ENCODE measurements around the gene SLC12A7.
"Not testable (repeated sequence)": the region's sequence is repeated elsewhere in the genome, so short reads cannot be mapped to it uniquely, and the experiment has no call there.

SLC12A7 gene

DNA sequence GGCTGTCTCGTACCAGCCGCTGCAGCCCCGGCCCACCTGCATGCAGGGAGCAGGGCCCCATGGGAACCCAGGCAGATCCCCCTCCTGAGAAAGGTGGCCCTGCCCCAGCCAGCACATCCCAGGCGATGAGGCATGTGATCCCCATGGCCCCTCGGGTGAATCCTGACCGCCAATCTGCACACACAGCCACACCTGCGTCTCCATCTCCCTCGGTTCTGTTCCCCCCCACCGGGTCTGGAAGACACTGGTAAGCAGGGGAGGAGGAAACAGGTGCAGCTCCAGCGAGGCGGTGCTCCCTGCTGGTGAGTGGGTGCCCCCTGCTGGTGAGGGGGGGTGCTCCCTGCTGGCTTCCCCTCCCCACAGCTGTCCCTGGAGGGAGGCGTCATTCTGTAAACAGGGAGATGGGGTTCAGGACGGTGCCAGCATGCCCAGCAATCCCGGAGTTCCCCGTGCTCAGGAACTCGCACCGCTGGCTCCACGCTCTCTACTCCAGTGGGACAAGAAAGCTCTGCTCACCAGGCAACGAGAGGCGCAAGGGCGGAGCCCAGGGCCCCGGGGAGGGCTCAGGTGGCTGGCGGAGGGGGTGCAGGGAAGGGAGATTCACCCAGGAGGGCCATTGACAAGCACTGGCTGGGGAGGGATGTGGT, 28.4 kb upstream of the SLC12A7 start:
- DNase-seq: peak; percentile 83

DNA sequence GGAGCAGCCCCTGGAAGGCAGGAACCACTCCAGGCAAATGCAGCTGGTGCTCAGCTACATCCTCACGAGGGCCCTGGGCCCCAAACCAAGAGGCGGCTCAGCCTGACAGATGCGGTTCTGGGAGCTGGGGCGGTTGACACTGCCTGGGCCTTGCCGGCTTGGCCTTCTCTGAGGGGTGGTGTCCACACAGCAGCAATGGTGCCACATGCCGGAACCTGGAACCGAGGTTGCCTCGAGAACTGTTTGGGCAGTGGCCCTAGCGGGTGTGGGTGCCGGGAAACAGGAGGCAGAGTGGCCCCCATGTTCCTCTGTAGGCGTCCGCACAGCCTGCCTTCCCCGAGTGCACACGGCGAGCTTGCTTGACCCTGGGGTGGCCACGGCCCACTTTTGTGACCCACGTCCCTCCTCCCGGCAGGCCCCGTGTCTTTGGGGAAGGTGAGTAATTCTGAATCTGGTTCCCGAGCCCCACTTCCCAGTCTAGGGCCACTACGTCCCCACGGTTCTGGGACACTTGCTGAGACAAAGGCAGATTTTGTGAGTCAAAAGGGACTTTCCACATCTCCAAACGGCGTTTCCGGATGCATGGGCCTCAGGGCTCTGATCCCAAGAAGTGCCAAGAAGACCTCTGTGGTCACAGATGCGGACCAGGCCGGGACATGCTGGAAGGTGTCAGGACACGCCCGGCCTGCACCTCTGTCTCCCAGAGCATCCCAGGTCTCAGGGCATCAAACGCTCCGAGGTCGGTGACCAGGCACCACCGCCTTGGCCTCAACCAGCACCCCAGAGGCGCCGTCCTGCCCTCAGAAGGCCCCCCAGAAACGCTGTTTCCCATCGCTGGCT, 27.7 kb upstream of the SLC12A7 start:
- no peak for DNase-seq

DNA sequence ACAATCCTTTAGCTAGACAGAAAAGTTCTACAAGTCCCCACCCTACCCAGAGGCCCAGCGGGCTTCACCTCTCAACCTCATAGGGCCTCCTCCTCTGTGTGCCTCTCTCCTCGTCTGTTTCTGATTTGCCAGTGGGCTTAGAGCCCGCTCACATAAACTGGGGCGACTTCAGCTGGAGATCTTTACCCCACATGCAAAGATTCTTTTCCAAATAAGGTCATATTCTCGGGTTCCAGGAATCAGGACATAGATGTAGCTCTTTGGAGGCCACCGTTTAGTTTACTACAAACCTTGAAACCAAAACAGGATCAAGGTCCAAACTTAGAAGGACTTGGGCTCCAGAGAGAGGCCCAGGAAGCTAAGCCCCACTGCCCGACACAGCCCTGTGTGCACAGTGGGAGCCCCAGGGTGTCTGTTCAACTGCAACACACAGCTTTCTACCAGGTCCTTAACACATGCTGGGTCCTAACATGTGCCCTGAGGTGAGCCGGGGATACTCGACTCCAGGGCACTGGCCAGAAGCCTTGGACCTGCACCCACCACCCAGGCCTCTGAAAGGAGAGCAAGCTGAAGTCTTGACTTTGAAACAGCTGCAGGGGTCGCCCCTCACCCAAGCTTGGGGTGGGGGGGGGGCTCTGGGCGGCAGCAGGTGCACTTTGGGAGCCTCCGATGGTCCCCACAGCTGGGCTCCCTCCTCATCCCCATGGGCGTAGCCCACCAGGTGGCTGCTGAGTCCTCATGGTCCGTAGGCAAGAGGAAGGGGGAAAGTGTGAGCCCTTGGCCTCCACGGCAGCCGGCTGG, 26.8 kb upstream of the SLC12A7 start:
- DNase-seq: no peak

- peak; percentile 70 for DNase-seq
Observed at GRCh38 chr5:1137567-1138444, 25.9 kb upstream of the SLC12A7 start.

- DNase-seq: no peak
Observed at GRCh38 chr5:1136814-1137213, 25.0 kb upstream of the SLC12A7 start.

GRCh38 chr5:1135696-1136525, 24.0 kb upstream of the SLC12A7 start:
- DNase-seq: no peak

- DNase-seq: peak; percentile 48
Observed at GRCh38 chr5:1134478-1134877, 22.6 kb upstream of the SLC12A7 start.

- no peak for DNase-seq
Observed at GRCh38 chr5:1133510-1134201, 21.8 kb upstream of the SLC12A7 start.

- DNase-seq: no peak
Observed at GRCh38 chr5:1133108-1133507, 21.2 kb upstream of the SLC12A7 start.

- DNase-seq: no peak
Observed at GRCh38 chr5:1132570-1132969, 20.7 kb upstream of the SLC12A7 start.

GRCh38 chr5:1131726-1132125, 19.9 kb upstream of the SLC12A7 start:
- DNase-seq: no peak

- DNase-seq: no peak
Observed at GRCh38 chr5:1131191-1131621, 19.3 kb upstream of the SLC12A7 start.

- no peak for DNase-seq
Observed at GRCh38 chr5:1130218-1130946, 18.5 kb upstream of the SLC12A7 start.

- DNase-seq: no peak
Observed at GRCh38 chr5:1129711-1130055, 17.8 kb upstream of the SLC12A7 start.

DNA sequence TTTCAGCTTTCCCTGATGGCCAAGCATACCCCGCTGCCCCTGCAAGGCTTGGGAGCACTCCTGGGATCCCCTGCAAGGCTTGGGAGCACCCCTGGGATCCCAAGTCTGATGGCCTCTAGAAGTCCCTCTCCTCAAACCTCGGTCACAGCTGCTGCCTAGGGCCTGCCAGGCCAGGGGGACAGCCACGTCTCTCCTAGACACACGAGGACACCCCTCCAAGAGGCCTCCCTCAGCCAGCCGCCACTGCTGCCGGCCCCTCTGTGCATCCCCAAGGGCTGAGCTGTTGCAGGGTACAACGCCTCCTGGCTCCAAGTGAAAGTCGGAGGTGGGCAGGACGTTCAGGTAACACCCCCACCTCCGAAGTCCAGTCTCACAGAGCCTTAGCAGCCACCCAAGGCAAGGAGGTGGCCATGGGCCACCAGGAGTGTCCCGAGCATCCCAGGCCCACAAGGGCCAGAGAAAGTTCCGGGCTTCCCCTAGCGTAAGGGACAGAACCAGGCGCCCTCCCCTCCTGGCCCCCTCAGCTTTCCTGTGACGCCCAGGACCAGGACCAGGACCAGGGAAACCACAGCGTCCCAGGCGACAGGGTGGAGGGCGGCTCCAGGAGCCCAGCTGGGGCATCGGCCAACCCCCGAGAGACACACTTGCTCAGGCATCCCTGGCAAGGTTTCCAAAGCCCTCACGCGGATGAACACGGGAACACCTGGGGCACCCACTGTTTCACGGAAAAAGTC, 17.3 kb upstream of the SLC12A7 start:
- no peak for DNase-seq

DNA sequence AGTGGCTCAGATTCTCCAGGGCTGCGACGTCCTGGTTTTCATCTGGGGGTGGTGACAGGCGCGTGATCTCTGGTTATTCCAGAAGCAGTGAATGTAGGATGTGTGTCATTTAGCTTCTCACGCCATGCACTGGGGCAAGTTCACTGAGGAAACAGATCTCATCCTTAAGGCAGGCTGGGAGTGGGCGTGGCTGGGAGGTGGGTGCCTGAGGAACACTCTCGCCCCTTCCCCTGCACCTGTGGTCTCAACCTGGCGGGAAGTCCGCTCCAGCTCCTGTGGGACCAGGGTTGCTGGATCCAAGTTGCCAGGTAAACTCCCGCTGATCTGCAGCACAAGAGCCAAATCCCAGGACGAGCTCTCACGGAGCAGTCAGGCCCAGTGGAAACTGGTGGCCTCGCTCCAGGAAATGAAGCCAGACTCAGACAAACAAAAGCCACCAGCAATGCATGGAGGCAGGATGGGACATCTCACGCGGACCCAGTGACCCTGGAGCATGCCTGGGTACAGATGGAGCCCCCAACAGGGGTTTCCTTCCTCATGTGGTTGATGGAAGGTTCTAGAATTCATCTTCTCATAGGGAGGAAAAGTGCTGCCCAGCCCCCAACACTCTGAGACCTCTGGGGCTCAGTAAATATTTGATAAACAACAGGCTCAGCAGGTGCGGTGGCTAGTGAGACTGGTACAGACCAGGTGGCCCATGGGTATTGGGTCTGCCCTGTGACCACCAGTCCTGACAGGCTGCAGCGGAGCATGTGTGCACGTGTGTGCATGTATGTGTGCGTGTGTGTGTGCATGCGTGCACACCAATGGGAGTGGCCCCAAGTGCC, 16.3 kb upstream of the SLC12A7 start:
- DNase-seq: no peak

GRCh38 chr5:1125695-1126094, 13.8 kb upstream of the SLC12A7 start:
- DNase-seq: not testable (repeated sequence)

DNA sequence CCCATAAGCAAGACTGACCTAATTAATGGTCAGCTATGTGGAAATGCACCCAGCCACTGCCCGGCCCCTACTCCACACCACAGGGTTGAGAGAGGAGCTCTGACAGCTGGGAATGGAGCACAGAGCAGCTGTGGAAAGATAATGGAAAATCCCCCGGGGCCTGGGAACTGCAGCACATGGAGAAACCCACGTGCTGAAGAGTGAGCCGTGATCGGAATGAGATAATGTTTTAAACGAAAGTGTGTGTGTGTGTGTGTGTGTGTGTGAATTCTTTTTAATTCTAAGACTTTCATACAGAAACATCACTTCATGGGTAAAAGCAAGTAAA, 13.1 kb upstream of the SLC12A7 start:
- no peak for DNase-seq

Data from hematopoietic multipotent progenitor cell treated with erythropoietin and hydrocortisone succinate and interleukin-3 and kit ligand, for 6 days (in vitro differentiated cells).